K562 (cell line): ENCODE results near the gene EVA1B. TPM values are rescaled to one million over a fixed set of nuclear protein-coding genes. Genes with fewer than 3 reads are reported as not detected.

ENCODE experiments used
- ATAC-seq: fragments of 200-7000 bp; cut with Tn5 transposase; 3 replicates; pipeline ENCODE4 v1.9.1; 2020; ENCODE audit warnings: moderate library complexity
- BruUV-seq: library from RNA; stranded (reverse); fragments of 400-500 nt; replicated peaks from 2 replicates; lab custom pipeline; 2021; lab: Mats Ljungman, UMichigan
- CTCF ChIA-PET: fragments of 300-600 bp; formaldehyde crosslinking; extraction: SDS; loops from one replicate; lab custom pipeline; 2021; ENCODE audit warnings: low intra/inter-chr PET ratio; lab: Yijun Ruan, JAX
- POLR2A ChIA-PET: fragments of 300-600, 350-650 bp; sonication (Branson Sonifier 250); formaldehyde crosslinking; extraction: SDS; loops from one replicate; lab custom pipeline; 2021; ENCODE audit warnings: antibody characterized with exemption, inconsistent platforms; lab: Yijun Ruan, JAX
- DNase-seq, 4 experiments: peaks; one replicate each; pipeline versions ENCODE4 v3.0.0 to v3.0.0-alpha.2; 2011 to 2018; ENCODE audit warnings: low spot score in 3 of 4, mixed read lengths in 3 of 4; ENCODE audit errors: extremely low read depth in 1 of 4
- FAIRE-seq: peaks from 2 replicates; lab custom pipeline; 2011; peaks lifted over from hg19 to GRCh38; lab: Jason Lieb, UNC
- H2AFZ ChIP-seq: 2 replicates; pipeline ENCODE4 v1.6.0; 2011; ENCODE audit warnings: low read depth, low read length, control low read depth, inconsistent platforms
- H3K27ac ChIP-seq: fragments of 200-600 bp; 3 replicates; pipeline ENCODE4 v1.8.0; 2011; ENCODE audit warnings: low read depth, mild to moderate bottlenecking, control low read depth, inconsistent platforms, low read length, moderate library complexity, mixed read lengths; ENCODE audit errors: extremely low read depth
- H3K27me3 ChIP-seq, 2 experiments: fragments of 300-600 bp in 1 of 2; 2 replicates in 1 of 2; 3 replicates in 1 of 2; pipeline versions ENCODE4 v1.6.0 to v1.8.0; 2011; ENCODE audit warnings: inconsistent platforms in 2 of 2, low read length in 2 of 2, mild to moderate bottlenecking in 1 of 2, mixed read lengths in 1 of 2, moderate library complexity in 1 of 2; ENCODE audit not compliant: control insufficient read depth in 2 of 2, insufficient read depth in 2 of 2
- H3K36me3 ChIP-seq: fragments of 300-600 bp; 3 replicates; pipeline ENCODE4 v1.8.0; 2011; ENCODE audit warnings: mild to moderate bottlenecking, low read length, inconsistent platforms; ENCODE audit not compliant: control insufficient read depth, insufficient read depth
- H3K4me1 ChIP-seq, 2 experiments: fragments of 200-600 bp in 1 of 2; replicated peaks in 1 of 2; 2 replicates in 1 of 2; 3 replicates in 1 of 2; pipeline versions ENCODE4 v1.5.1 to v1.8.0; 2011; ENCODE audit warnings: inconsistent platforms in 2 of 2, low read length in 2 of 2, mild to moderate bottlenecking in 1 of 2, mixed read lengths in 1 of 2, moderate library complexity in 1 of 2; ENCODE audit not compliant: control insufficient read depth in 2 of 2, insufficient read depth in 2 of 2
- H3K4me2 ChIP-seq: 2 replicates; pipeline ENCODE4 v1.6.1; 2011; ENCODE audit warnings: low read length, control low read depth, inconsistent platforms, mixed read lengths; ENCODE audit not compliant: insufficient read depth
- H3K4me3 ChIP-seq: fragments of 200-600 bp; sonication (generic), shearing (Covaris generic); 2 replicates; pipeline ENCODE4 v1.5.1; 2016; ENCODE audit warnings: control low read depth, inconsistent platforms
- H3K79me2 ChIP-seq: fragments of 200-600 bp; 3 replicates; pipeline ENCODE4 v1.8.0; 2011; ENCODE audit warnings: low read length, inconsistent platforms; ENCODE audit not compliant: control insufficient read depth, insufficient read depth
- H3K9ac ChIP-seq, 2 experiments: 2 replicates each; pipeline versions ENCODE4 v1.6.0 to v1.6.1; 2011; ENCODE audit warnings: low read depth in 2 of 2, low read length in 2 of 2, control low read depth in 1 of 2, inconsistent platforms in 1 of 2, mild to moderate bottlenecking in 1 of 2, mixed read lengths in 1 of 2; ENCODE audit not compliant: insufficient read depth in 1 of 2
- H3K9me1 ChIP-seq: one replicate; pipeline ENCODE4 v1.6.0; 2011; ENCODE audit warnings: inconsistent platforms, mild to moderate bottlenecking, low read length, moderate library complexity; ENCODE audit not compliant: control insufficient read depth, insufficient read depth
- H3K9me3 ChIP-seq: replicated peaks from 2 replicates; pipeline ENCODE4 v1.5.1; 2011; ENCODE audit warnings: low read depth, low read length, inconsistent platforms; ENCODE audit not compliant: control insufficient read depth, insufficient read depth
- H4K20me1 ChIP-seq: replicated peaks from 2 replicates; pipeline ENCODE4 v1.6.1; 2011; ENCODE audit warnings: low read length, inconsistent platforms, mixed read lengths; ENCODE audit not compliant: control insufficient read depth, insufficient read depth
- CBX5 ChIP-seq: IDR thresholded peaks from 2 replicates; pipeline ENCODE4 v1.6.1; 2014; ENCODE audit warnings: low read depth, borderline replicate concordance
- DIDO1 ChIP-seq: fragments of 450-650 bp; IDR thresholded peaks from 2 replicates; pipeline ENCODE4 v1.6.1; 2016; ENCODE audit warnings: low read depth, missing biosample characterization, missing genetic modification characterization
- HCFC1 ChIP-seq: IDR thresholded peaks from 2 replicates; pipeline ENCODE4 v1.6.1; 2012; ENCODE audit warnings: low read depth, low read length, improper control_type of control experiment
- MAFF ChIP-seq: IDR thresholded peaks from 2 replicates; pipeline ENCODE4 v1.6.1; 2012; ENCODE audit warnings: low read length, improper control_type of control experiment
- MAX ChIP-seq: sonication (generic); formaldehyde crosslinking; IDR thresholded peaks from 2 replicates; pipeline ENCODE4 v1.9.0; 2022; ENCODE audit warnings: mild to moderate bottlenecking, missing genetic modification reagents
- NFIX ChIP-seq: fragments of 250-450 bp; sonication (Bioruptor Pico); IDR thresholded peaks from 2 replicates; pipeline ENCODE4 v1.4.0; 2020; ENCODE audit warnings: low read depth, mild to moderate bottlenecking, moderate library complexity
- PHF20 ChIP-seq: fragments of 450-650 bp; IDR thresholded peaks from 2 replicates; pipeline ENCODE4 v1.6.1; 2018; ENCODE audit not compliant: partially characterized antibody
- SMAD2 ChIP-seq: fragments of 150-350 bp; IDR thresholded peaks from 2 replicates; pipeline ENCODE4 v1.6.1; 2014; ENCODE audit warnings: low read depth, mild to moderate bottlenecking, low read length
- TAF15 ChIP-seq: fragments of 200-400 bp; formaldehyde crosslinking; IDR thresholded peaks from 2 replicates; pipeline ENCODE4 v1.6.1; 2017; ENCODE audit warnings: mild to moderate bottlenecking, low read depth, low read length, moderate library complexity
- THRB ChIP-seq: fragments of 450-650 bp; formaldehyde crosslinking; conservative IDR thresholded peaks from 2 replicates; pipeline ENCODE4 v1.4.0; 2022; ENCODE audit warnings: mild to moderate bottlenecking, missing genetic modification characterization
- ZNF121 ChIP-seq: sonication (generic); formaldehyde crosslinking; conservative IDR thresholded peaks from 2 replicates; pipeline ENCODE4 v1.8.0; 2022; ENCODE audit warnings: missing genetic modification reagents
- ZNF766 ChIP-seq: fragments of 200-800 bp; sonication (Bioruptor generic); conservative IDR thresholded peaks from 2 replicates; pipeline ENCODE4 v1.6.1; 2016; ENCODE audit warnings: missing genetic modification characterization, missing compliant biosample characterization
- WGBS: fragments of 100-300 bp; shearing (Covaris generic); methylation state at CpG from one replicate; pipeline ENCODE4 v1.1.6; 2016; ENCODE audit warnings: low coverage, mixed read lengths; ENCODE audit not compliant: insufficient coverage; ENCODE audit errors: missing lambda C conversion rate; 5-methylcytosine and 5-hydroxymethylcytosine counted together
- in situ Hi-C: fragments of 300-500 bp; cut with MboI; formaldehyde crosslinking; loops from 4 replicates; pipeline ENCODE4 v1.15.0; 2018; ENCODE audit warnings: inconsistent platforms, mixed read lengths
- intact Hi-C: fragments of 100-400 bp; cut with micrococcal nuclease; formaldehyde crosslinking; loops from 2 replicates; pipeline ENCODE4 v1.14.2; 2022
- polyA plus RNA-seq, 8 experiments: library from polyadenylated mRNA; depleted of rRNA in 4 of 8; stranded (reverse) in 5 of 8; unstranded in 3 of 8; fragments of >200 nt; fragmentation: Nextera tagmentation in 2 of 8; fragmentation: Illumina TruSeq in 1 of 8; extraction: Ambion mirVana in 2 of 8; extraction: Trizol in 1 of 8; gene quantifications; 2 replicates each; pipeline versions ENCODE4 v1.2.1 to v1.2.3, GENCODE V29; 2011 to 2014; ENCODE audit warnings: inconsistent platforms in 1 of 8, missing spikeins in 1 of 8
- total RNA-seq, 7 experiments: library from RNA; depleted of rRNA in 6 of 7; stranded (reverse); fragments of >200 nt in 6 of 7; fragmentation: Illumina TruSeq in 2 of 7; extraction: Trizol in 2 of 7; gene quantifications; 2 replicates each; pipeline versions ENCODE4 v1.2.1 to v1.2.3, GENCODE V29; 2011 to 2021; ENCODE audit warnings: low replicate concordance in 1 of 7
- TF ChIP-seq, protein P1 (sequence below), 2 experiments: fragments of 450-650 bp; IDR thresholded peaks; 2 replicates each; pipeline ENCODE4 v1.6.1; 2016; ENCODE audit warnings: mild to moderate bottlenecking in 2 of 2, borderline replicate concordance in 1 of 2, low read depth in 1 of 2, moderate library complexity in 1 of 2

Gene EVA1B
- total and polyA plus RNA-seq, 9 of the 15 experiments (the other 6 are each of a cell fraction or from before 2014, with no cell fraction given), result 0.08 to 65.7 (median 2.4) TPM

- H3K4me3 ChIP-seq, result peak overlapping the region; percentile 37; the same call in 1 of the 2 replicates
- intact Hi-C loops, result no loop called here
- no TSS peak for BruUV-seq
- FAIRE-seq (peak; percentile 15), DNase-seq (peak in 3 of 4 experiments; percentile 40 to 85 (median 77)), ATAC-seq (peak; percentile 6)
- peak overlapping the region; percentile 78 to 85; a peak in 3 of 4 replicates for H3K9ac ChIP-seq
- 9% methylated on average over 3 of the region's 3 CpGs for WGBS
- H3K36me3 ChIP-seq, result peaks cover 43% of the 10 kb centered on the region
- H3K9me3 ChIP-seq, result no peaks in the 10 kb centered on the region
- H4K20me1 ChIP-seq, result peaks cover 6% of the 10 kb centered on the region; the same call in 1 of the 2 replicates
- ChIA-PET CTCF (no interaction called here), POLR2A (no interaction called here)
- peaks cover 64% of the 10 kb centered on the region in 2 experiments for H3K4me1 ChIP-seq
- no peak overlapping the region for H2AFZ ChIP-seq
- H3K79me2 ChIP-seq, result peaks cover 95% of the 10 kb centered on the region
- no peaks in the 10 kb centered on the region for H3K27me3 ChIP-seq
- H3K4me2 ChIP-seq, result peak overlapping the region; percentile 92
- in situ Hi-C loops, result no loop called here
- peak overlapping the region; percentile 98 for H3K27ac ChIP-seq
- peaks cover 2% of the 10 kb centered on the region for H3K9me1 ChIP-seq
- TF ChIP-seq MAFF (peak; percentile 55; the same call in 1 of the 2 replicates), ZNF121 (no peak), CBX5 (no peak), SMAD2 (no peak), HCFC1 (no peak), ZNF766 (no peak; the same call in 1 of the 2 replicates), MAX (CRISPR knock-in tag) (no peak), DIDO1 (tag) (no peak), TAF15 (no peak), NFIX (CRISPR knock-in tag) (no peak), PHF20 (no peak), THRB (CRISPR knock-in tag) (no peak)
- TF ChIP-seq, protein P1, sequence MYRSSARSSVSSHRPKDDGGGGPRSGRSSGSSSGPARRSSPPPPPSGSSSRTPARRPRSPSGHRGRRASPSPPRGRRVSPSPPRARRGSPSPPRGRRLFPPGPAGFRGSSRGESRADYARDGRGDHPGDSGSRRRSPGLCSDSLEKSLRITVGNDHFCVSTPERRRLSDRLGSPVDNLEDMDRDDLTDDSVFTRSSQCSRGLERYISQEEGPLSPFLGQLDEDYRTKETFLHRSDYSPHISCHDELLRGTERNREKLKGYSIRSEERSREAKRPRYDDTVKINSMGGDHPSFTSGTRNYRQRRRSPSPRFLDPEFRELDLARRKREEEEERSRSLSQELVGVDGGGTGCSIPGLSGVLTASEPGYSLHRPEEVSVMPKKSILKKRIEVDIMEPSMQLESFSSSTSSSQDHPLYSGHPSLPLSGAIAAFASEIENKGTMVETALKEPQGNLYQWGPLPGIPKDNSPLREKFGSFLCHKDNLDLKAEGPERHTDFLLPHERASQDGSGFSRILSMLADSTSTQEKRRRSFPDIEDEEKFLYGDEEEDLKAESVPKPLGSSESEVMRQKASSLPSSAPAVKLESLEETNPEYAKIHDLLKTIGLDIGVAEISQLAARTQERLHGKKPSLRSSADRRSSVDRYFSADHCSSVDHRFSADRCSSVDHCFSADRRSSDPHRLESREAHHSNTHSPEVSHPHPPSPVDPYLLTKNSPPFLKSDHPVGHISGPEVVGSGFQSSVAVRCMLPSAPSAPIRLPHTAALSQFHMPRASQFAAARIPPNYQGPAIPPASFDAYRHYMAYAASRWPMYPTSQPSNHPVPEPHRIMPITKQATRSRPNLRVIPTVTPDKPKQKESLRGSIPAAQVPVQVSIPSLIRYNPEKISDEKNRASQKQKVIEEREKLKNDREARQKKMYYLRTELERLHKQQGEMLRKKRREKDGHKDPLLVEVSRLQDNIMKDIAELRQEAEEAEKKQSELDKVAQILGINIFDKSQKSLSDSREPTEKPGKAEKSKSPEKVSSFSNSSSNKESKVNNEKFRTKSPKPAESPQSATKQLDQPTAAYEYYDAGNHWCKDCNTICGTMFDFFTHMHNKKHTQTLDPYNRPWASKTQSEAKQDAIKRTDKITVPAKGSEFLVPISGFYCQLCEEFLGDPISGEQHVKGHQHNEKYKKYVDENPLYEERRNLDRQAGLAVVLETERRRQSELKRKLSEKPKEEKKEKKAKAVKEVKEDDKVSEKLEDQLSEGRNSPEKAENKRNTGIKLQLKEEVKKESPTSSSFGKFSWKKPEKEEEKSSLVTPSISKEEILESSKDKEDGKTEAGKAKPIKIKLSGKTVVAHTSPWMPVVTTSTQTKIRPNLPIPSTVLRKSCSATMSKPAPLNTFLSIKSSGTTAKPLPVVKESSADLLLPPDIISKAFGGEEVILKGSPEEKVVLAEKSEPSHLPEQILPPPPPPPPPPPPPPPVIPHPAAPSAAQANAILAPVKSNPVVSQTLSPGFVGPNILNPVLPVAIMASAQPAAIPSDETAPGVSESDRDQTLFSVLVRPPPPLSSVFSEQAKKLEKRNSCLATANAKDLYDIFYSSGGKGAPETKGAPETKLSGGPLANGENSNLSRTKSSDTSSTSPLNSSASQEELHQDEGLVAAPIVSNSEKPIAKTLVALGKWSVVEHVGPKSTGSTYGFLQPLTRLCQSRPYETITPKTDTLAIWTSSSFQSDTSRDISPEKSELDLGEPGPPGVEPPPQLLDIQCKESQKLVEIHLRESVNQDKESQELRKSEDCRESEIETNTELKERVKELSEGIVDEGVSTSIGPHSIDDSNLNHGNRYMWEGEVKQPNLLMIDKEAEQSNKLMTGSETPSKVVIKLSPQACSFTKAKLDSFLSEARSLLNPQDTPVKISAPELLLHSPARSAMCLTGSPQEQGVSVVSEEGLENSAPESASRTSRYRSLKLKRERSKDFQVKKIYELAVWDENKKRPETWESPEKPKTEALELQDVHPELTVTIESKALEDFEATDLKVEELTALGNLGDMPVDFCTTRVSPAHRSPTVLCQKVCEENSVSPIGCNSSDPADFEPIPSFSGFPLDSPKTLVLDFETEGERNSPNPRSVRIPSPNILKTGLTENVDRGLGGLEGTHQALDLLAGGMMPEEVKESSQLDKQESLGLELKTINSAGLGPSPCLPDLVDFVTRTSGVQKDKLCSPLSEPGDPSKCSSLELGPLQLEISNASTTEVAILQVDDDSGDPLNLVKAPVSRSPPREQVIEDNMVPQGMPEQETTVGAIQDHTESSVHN (IDR thresholded peaks at IDR 0.05; ENCODE audit: borderline replicate concordance in 1 of 2, low read depth in 1 of 2), result no peak
These were observed 49.2 kb upstream of the EVA1B start for GRCh38 chr1:36372617-36373016.
